HPDE6-E6E7 (cell line): Measurements from ENCODE around the gene LRRC61.
"Not testable (repeated sequence)": the region's sequence is repeated elsewhere in the genome, so short reads cannot be mapped to it uniquely, and the experiment has no call there.

Experiments
- DNase-seq: peaks from one replicate; pipeline ENCODE4 v3.0.0; 2011; ENCODE audit warnings: missing footprints; ENCODE audit errors: extremely low spot score

Gene LRRC61

DNA sequence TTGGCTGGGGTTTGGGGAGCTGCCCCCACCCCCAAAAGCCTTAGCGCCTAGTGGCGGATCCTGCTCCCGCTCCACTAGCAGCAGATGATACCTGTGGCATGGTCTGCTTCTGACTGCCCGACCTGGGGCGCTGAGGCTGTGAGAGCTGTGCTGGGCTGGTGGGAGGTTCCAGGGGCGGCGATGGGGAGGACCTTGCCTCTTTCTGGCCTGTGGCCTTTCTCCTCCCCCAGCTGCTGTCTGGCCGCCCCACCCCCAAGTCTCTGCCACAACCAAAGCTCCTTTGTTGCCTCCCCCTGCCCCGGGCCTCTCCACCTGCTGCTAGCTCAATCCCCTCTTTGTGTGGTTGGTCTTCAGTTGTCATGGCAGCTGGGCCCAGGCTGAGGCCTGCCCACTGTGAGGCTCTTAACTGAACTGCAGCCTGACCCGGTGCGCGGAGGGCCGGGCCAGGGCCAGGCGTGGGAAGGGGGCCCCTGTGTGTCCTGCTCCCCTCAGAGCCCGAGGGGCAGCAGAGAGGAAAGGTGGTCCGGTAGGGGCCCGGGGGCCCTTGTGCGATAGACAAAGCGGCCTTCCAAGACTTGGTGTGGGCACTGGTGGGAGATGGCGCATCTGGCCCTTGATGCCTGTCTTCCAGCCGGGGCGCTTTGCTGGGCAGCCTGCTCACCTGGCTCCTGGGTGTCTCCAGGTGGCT, 60.7 kb downstream of the LRRC61 start:
- DNase-seq = no peak

DNA sequence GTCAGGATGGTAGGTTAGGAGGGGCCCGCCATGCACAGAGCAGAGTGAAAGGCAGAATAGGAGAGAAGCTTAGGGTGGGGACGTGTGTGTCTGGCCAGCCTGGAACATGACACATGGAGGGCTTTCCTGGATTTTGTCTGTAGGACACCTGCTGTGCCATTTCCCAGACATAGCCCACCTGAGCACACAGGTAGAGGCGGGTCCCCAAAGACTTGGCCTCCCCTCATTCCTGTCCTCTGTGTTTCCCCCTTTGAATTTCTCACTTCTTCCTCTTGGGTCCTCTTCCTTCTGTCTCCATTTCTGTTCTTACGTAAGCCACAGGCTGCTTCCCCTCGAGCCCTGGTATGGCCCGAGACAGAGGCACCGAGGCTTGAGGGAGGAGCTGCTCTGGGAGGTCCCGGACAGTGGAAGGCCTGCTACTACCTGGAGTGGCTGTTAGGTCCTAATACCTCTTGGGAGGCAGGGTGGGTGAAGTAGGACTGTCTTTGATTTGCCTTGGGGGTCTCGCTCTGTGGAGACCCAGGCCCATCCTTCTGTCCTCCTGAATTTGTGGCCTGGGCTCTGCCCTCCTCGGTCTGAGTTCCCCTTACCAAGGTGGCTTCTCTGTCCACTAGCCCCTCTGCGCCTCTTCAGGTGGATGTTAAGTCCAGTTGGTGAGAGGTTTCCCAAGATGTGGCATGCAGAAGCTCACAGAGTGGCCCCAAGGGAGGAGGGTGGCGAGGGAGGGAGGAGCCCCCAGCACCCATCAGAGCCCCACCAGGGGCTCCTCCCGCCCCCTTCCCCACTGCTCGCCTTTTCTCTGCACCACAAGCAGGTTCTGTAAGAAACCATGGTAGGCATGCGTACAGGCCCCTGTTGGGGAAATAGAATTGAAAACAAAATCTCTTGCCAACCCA, 61.5 kb downstream of the LRRC61 start:
- DNase-seq = no peak

DNA sequence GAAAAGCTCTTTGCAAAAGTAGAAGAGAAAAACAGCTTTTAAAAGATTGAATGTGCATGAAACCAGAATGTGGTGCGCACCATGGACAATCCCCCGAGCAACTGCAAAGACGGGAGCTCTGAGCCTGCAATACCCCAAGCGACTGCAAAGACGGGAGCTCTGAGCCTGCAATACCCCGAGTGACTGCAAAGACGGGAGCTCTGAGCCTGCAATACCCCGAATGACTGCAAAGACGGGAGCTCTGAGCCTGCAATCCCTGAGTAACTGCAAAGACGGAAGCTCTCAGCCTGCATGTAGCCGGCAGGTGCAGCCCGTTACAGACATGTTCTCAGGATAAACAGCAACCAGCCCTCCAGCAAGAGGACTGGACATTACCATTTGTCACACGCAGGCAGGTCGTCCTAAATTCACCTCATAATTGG, 62.2 kb downstream of the LRRC61 start:
- no peak for DNase-seq

DNA sequence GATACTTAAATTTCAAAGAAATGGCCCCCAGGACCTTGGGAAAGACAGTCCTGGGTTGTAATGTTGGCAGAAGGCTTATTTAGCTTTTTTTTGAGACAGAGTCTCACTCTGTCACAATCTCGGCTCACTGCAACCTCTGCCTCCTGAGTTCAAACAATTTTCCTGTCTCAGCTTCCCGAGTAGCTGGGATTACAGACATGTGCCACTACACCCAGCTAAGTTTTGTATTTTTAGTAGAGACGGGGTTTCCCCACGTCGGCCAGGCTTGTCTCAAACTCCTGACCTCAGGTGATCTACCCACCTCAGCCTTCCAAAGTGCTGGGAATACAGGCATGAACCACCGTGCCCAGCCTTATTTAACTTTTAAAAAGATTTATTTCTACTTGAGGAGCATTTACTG, 62.7 kb downstream of the LRRC61 start:
- DNase-seq = not testable (repeated sequence)
